Measurements from ENCODE around the gene IFT27. TPM values are rescaled to one million over a fixed set of nuclear protein-coding genes. Genes with fewer than 3 reads are reported as not detected.

Gene IFT27
- total RNA-seq, 1 experiment from 2014 or later = 9.4 TPM

DNA sequence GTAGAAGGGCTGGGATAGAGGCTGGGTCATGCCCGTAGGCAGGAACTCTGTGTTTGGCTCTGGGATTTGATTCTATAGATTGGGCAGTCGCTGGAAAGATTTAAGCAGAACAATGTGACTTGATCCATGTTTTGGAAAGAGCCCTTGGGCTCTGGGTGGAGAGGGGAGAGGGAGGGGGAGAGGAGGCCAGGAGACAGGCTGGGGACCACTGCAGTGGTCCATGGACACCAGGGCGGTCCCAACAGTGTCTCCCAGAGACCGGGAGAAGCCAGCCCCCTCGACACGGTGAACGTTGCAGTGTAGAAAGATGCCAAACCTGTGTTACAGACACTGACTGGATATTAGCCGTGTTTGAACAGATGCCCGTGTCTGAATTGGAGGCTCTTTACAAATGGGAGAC is 21.5 kb upstream of the IFT27 start:
- no peak for DNase-seq (ENCODE audit: low read depth)

DNA sequence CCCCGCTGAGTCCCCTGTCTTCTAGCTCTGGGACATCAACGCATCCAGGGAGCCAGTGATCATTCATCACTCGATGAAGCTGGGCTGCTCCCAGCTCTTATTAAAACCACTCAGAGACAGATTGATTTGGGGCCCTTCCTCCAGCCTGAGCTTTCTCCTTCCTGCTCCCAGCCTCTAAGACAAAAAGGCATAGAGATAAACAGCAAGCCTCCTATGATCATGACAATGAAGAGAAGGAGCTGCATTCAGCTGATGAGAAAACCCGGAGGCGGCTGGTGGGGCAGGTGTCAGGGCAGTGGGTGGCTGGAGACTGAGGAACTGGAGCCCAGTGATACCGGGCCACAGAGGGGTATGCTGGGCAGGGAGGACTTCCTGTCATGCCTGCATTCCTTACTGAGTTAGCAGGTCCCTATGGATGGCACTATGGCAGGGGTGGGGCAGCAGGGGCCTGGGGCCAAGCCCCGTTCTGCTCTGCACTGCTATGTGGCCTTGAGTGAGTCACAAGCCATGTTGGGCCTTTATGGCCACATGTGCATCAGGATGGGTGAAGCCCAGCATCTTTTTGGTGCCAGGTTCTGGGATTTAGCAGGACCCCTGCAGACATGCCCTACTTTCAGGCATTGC is 20.7 kb upstream of the IFT27 start:
- DNase-seq (ENCODE audit: low read depth) = no peak

DNA sequence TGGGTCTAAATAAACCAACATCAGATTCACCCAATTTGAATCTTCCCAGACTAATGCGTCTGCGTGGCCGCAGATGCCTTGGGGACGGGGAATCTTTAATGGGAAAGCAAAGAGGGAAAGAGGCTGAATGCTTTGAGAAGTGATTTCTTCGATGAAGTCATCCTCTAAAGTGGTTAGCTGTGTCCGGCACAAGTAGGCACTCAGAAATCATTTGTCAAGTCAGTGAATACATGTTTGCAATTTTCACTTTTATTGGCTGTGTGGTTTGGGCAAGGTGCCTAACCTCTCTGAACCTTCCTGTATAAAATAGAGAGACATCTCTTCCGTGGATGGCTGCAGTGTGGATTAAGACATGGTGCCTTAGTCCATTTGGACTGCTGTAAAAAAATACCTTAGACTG is 19.7 kb upstream of the IFT27 start:
- DNase-seq (ENCODE audit: low read depth) = no peak

DNA sequence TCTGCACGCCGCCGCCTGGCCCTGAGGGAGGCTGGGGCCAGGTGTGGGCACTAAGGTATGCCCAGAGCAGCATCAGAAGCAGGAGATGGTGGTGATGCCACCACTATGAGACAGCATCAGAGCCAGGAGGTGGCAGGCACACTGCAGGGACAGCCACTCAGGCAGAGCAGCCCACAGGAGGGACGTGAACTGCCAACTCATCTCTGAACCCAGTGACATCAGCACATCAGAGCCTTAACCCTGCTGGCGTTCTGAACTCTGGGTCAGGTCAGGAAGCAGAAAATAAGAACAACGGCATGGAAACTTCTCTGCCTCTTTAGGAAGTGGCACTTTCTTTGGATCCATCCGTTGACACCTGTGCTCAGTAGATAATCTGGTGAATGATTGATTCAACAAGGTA is 14.7 kb upstream of the IFT27 start:
- DNase-seq (ENCODE audit: low read depth) = no peak

DNA sequence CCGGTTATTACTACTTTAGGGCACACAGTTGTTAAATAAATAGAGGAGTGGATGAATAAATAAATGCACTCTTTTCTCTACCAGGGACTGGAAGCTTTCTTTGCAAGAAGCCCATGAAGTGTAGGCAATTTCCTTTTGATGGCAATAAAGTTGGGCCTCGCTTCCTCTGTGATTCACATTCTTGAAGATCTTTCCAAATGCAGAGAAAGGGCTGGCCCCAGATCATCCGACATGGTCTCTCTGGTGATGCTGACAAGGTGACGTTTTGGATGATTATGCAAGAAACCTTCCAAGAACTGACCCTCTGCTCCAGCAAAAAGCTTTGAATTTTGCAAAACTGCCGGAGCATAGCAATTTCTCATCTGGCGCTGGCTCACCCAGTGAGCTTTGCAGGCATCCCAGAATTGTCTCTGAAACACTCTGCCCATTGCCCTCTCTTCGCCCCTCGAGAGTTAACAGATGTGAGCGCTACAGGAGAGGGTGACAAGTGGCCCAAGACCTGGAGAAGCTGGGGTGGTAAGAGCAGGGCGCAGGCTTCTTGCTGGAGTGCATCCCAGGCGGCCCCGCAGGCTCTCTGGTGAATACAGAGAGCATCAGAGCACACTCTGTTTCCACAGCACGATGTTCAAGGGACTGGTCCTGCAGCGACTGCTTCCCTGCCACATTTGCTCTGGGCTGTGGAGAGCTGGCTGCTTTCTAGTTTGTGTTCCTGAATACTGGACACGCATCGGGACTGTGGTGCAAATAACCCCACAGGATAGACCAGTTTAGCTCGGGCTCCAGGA is 11.5 kb upstream of the IFT27 start:
- no peak for DNase-seq (ENCODE audit: low read depth)

DNA sequence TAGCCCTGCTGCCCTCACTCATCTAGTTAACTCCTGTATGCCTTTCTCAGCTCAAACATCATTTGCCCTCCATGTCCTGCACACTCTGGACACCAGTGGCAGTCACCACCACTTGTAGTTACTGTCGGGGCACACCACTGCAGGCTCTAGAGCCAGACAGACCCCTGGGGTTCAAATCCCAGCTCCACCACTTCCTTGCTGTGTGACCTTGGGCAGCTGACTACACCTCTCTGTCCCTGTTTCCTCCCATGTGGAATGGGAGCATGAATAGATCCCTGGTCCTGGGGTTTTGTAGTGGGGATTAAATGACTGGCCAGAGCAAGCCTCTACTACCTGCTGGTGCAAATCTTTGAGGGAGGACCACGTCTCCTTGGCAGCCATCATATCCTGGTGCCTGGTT is 7.8 kb upstream of the IFT27 start:
- DNase-seq (ENCODE audit: low read depth) = no peak

DNA sequence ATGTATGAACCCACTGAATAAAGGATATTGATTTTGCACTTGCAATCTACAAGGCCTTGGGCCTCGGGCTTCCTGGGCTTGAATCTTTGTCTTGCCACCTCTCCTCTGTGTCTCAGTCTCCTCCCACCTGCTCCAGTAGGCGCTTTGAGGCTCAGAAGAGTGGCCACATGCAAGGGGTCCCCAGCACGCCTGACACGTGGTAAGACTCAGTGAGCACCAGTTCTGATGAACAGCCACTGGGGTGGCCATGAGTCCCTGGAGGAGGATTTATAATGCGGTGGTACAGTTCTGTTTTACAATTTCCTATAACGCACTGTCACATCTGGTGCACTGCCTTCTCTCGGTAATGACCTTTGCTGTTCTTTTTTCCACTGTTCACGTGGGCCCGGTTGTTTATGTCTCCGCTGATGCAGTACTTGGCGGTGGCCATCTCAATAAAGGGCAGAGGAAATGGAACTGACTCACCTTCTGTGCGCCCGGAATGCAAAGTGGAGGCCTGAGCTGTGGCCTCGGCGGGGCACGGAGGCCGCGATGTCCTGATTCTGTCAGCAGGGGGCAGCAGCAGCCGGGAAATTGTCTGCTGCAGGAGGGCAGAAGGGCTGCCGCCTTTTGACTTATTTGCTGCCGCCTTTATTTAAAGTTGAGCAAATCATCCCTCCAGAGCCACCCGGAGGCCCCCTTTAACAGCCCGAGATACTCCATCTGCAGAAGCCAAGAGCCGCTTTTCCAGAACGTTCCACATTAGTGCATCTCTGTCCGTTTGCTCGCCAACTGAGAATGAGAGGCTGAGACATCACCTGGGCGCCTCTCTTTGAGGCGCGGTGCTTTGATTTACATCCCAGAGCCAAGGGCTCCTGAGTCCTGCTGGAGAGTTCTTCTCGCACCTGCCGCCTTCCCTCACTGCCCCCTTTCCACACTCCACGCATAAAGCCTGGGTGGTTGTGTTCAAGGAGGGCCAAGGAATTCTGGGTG is 6.0 kb upstream of the IFT27 start:
- peak; percentile 77 for DNase-seq (ENCODE audit: low read depth)

DNA sequence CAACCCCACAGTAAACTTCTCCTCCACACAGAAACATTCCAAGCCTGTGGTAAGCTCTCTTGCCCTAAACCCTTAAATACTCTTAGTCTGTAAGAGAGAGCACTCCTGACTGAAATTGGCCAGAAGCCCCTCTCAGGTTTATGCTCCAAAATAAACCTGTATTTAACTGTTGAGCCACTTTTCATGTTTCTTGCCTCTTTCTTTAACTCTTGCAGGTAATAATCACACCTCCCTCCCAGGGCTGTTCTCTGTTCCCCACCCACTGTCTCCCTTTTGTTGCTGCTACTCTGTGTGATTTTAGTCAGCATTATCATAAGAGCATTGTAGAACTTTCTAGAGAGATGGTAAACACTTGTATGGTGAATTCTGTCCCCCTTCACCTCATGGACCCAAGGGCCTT is 2.1 kb upstream of the IFT27 start:
- DNase-seq (ENCODE audit: low read depth) = no peak

DNA sequence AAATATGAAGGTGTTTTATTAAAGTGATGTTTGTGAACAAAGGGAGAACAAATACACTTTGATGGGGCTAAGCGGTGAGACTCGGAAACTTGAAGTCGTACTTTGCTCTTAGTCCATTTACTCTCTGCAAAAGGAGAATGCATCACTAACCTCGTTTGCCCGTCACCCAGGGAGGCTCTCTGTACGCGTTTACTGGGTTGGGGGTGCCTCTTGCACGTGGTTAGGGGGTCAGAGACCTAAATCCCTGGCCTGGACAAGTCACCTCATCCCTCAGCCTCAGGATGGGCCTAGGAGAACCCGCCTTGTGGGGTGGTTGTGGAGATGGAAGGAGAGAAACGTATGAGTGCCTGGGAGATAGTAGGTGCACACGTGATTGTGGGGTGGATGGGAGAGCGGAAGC is 803 bp upstream of the IFT27 start:
- no peak for DNase-seq (ENCODE audit: low read depth)

DNA sequence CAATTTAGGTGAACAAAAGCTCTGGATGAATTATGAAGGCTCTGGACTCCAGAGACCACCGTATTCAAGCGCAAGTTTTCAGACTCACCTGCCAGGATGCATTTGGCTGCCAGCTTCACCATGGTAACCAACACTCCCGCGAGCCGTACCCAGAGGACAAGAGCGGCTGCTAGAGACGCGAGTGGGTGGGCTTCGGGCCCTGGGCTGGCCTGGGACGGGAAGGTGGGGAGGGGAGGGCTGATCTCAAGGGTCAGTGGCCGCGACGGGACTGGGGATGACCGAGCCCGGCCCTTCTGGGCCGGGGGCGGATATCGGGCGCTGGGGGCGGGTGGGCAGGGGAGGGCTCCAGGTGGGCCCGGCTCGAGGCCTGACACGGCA is 344 bp downstream of the IFT27 start:
- no peak for DNase-seq (ENCODE audit: low read depth)

DNA sequence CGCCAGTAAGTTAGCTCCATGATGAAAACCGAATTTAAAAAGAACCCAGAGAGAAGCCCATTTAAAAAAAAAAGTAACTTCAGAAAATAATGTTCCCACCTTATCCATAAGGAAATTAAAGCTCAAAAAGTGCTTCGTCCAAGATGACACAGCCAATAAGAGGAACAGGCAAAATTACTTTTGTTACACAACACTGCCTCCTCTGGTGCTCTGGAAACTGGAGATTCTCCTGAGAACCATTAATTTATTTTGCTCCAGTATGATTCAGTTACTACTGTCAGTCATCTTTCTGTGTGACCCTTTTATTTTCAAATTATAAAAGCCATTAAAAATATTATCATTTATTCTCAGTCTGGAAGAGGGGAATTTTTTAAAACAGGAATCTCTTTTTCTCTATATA is 2.0 kb downstream of the IFT27 start:
- DNase-seq (ENCODE audit: low read depth) = peak; percentile 48

DNA sequence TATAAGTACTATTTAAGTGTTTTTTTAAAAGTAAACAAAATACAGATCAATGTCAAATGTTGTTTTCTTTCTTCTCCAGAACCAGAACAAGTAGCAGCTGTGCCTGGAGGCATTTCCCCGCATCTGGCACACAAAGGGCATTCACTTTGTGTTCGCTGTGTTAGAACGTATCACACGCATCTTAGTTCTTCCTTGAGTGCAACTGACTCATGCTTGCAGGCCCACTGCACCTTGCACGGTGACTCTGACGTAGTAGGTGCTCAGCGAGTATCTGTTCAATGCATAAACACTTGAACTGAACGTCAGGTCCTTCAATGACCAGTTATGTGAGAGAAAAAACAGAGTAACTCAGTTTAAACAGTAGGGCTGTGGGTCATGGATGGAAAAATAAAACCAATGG is 3.5 kb downstream of the IFT27 start:
- no peak for DNase-seq (ENCODE audit: low read depth)

DNA sequence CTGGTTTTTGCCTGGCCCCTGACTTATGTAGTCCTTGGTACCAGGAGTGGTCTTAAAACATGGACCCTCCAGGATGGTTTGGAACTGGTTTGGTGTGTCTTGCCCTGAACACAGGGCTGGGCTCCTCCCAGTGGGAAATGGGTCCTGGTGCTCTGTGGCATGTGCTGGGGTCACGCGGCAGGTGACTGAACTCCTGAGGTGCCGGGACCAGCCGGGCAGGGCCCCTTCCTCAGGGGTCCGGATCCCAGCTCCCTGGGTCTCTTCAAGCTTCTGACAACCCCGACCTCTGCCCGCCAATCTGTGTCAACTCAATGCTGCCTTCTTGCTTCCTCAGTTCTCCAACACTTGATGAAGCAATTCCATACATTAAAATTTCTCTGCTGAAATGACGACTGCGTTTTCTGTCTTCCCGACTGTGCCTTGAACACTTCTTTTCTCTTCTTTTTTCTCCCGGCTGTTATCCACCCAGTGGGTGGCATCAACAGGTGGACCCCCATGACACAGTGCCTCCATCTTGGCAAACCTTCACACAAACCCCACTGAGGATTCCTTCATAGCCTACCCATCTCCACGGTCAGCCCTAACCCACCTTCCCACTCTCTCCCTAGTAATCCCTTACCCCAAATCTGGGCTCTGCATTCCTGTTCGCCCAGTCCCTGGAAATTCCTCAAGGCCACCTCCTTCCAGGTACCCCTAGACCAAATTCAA is 4.4 kb downstream of the IFT27 start:
- no peak for DNase-seq (ENCODE audit: low read depth)

DNA sequence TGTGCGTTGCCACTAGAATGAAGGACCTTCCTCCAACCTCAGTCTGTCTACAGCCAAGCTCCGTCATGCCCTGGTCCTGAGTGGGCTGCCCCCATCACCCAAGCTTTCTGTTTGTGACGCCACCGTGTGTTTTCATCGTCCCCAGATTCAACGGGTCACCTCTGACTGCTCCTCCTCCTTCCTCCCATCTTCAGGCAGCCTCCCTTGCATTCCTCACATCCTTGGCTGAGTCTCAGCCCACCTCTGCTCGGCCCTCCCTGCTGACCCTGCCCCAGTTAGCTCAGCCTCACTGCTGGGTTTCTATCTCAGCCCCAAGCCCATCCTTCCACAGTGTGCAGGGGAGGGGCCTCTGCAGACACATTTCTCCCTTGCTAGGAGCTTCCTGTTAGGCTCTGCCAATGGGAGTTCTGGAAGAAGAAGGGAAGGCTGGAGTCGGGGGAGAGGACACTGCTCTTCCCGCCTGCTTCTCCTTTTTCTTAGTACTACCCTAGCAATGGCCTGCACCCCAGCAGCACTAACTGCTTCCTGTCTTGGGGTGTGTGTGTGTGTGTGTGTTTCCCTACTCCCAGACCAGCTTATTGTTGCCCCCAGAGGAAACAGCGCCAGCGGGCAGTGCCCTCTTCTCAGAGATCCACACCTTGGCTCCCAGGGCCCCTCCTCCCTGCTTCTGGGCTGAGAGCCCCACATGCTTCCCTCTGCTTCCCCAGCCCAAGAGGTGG is 5.2 kb downstream of the IFT27 start:
- DNase-seq (ENCODE audit: low read depth) = no peak

DNA sequence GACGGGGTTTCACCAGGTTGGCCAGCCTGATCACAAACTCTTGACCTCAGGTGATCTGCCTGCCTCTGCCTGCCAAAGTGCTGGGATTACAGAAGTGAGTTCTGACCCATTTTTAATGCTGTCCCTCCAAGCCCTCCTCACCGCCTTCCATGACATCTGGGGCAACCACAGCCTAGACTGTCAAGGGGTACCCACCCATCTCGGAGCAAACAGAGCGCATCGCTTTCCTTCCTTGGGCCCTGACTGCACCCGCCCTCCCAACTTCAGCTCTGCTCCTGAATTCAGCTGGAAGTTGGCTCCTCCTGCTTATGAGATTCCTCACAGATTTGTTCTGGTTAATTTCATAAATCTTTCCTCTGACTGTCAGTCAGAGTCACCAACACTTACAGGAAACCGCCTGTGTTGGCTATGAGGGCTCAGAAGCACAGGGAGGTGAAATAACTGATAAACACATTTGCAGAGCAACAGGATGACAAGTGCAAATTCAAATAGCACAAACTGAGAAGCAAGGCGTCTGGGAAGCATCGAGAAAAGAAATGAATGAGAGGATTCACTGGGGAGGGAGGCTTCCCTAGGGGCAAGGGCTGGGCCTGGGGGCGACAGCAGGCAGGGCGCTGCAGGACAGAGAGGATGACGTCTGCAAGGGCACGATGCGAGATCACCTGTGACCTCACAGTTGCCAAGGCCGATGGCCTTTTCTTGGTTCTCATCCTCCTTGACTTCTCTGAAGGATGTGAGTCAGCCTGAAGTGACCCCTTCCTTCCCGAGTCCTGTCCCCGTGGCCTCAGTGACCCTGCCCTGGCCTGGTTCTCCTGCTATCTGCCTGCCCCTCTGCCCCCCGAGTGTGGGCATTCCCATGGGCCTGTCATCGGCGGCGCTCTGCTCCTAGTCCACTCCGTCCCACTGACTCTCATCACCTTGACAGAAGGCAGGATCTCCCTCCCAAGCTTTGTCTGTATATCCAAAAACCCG is 6.1 kb downstream of the IFT27 start:
- no peak for DNase-seq (ENCODE audit: low read depth)

DNA sequence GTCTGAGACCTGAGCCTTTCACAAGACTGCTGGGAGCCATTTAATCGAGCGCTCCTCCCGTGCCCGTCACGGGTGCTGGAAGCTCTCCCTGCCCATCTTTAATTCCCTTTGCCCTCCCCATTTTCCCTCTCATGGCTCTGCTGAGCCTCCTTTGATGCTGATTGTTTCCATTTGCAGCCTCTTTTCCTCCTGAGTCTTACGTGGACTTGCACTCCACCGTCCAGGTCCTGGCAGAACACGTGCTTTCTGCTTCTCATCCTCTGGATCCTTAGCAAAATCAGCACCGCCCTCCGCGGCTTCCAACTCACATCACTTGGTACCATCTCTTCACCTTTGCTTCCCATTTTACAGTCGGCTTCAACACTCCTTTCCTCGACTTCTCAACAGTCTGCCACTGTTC is 7.3 kb downstream of the IFT27 start:
- no peak for DNase-seq (ENCODE audit: low read depth)

DNA sequence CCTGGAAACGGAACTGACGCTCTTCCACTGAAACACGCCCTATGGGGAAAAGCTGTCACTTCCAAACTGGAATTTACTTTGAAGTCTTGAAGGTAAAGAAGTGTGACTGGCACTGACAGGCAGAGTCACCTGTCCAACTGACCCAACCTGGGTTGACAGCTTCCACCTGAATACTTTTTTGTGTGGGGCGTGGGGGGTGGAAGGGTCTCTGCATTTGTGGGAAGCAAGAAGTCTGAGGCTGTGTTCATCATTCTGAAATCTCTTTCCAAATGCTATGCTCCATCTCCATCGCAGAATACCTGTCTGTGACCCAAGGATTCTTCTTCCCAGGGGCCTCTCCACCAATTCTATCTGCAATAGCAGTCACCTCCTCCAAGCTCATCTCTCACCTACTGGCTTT is 7.8 kb downstream of the IFT27 start:
- DNase-seq (ENCODE audit: low read depth) = no peak

DNA sequence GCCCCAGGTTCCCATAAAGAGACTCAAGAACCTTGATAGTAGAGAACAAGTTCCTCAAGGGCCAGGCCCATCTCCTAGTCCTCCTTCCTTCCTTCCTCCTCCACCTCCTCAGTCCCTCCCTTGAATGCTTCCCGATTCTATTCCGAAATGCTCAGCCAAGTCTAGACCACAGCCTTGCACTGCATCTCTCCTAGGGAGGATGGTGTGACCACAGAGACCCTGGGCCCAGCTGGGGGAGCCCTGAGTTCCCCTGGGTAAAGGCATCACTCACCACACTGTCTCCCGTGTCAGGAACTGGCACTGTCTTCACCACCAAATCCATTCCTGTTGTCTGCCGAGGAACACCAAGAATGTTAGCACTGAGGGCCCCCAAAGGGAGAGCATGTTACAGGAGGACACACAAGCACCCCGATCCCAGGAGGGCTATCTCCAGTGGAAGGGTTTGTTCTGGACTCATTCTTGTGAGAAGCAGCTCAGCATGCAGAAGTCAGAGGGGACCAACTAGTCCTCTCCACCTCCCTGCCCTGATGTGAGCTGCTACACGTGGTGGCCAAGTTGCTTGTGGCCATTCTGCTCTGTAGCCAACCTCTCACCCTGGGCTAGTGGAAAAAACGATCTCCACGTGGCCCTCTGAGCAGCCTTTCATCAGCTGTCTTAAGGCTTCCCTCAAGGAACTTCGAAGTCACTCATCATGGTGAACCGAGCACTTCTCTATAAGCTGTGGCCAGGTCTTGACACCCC is 8.7 kb downstream of the IFT27 start:
- DNase-seq (ENCODE audit: low read depth) = no peak

DNA sequence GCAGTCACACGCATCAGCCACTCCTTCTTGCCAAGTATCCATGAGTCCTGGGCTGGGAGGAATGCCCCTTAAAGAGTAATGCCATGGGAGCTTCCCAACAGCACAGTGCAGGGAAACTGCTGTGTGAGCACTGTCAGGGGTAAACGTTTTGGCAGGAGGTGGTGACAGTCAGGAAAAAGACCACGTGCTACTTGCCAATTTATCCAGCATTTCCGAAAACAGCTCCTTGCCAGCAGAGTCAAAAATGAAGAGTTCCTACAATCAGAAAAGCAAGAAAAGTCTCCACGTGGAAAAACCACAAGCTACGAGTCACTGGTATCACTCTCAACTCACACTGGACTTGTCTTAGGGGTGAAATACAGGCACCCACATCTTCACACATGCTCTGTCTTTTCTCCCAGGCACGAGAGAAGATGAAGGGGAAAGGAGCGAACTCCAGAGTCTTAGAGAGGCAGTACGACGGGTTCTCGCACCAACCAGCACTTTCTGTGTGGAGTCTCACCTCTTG is 9.9 kb downstream of the IFT27 start:
- peak; percentile 45 for DNase-seq (ENCODE audit: low read depth)
